Loucy (cell line): ENCODE measurements around the gene TASP1.

Experiments used
- CTCF ChIP-seq: fragments of 200-600 bp; sonication (generic); conservative IDR thresholded peaks from 2 replicates; pipeline ENCODE4 v1.5.1; 2014; ENCODE audit warnings: mild to moderate bottlenecking, antibody characterized with exemption, low read length
- EZH2phosphoT487 ChIP-seq: fragments of 200-600 bp; IDR thresholded peaks from 2 replicates; pipeline ENCODE4 v1.6.1; 2018; ENCODE audit warnings: antibody characterized with exemption, mild to moderate bottlenecking, moderate library complexity, borderline replicate concordance

- TF ChIP-seq CTCF, result no peak
- no peak for TF ChIP-seq EZH2phosphoT487
These were observed 84.0 kb downstream of the TASP1 start for GRCh38 chr20:13554706-13555105.
